GM23338 (cell line): Measurements from ENCODE around the gene DDX24. TPM values are rescaled to one million over a fixed set of nuclear protein-coding genes. Genes with fewer than 3 reads are reported as not detected.

Experiments
- ATAC-seq: fragments of 200-7000 bp; cut with Tn5 transposase; 3 replicates; pipeline ENCODE4 v1.9.1; 2020
- DNase-seq: peaks from one replicate; pipeline ENCODE4 v3.0.0-alpha.2; 2015; ENCODE audit warnings: low spot score
- H2AFZ ChIP-seq: fragments of 200-600 bp; sonication (generic); 2 replicates; pipeline ENCODE4 v1.8.0; 2016; ENCODE audit warnings: antibody characterized with exemption, mild to moderate bottlenecking, moderate library complexity
- H3F3A ChIP-seq: fragments of 200-600 bp; sonication (generic); replicated peaks from 2 replicates; pipeline ENCODE4 v1.8.0; 2017; ENCODE audit warnings: antibody characterized with exemption, mixed run types, low read depth
- H3K27ac ChIP-seq: fragments of 200-600 bp; sonication (generic); 2 replicates; pipeline ENCODE4 v1.6.1; 2016; ENCODE audit warnings: low read depth
- H3K27me3 ChIP-seq: fragments of 200-600 bp; sonication (generic); 2 replicates; pipeline ENCODE4 v1.8.0; 2016; ENCODE audit warnings: mild to moderate bottlenecking, mixed run types, moderate library complexity; ENCODE audit not compliant: insufficient read depth
- H3K36me3 ChIP-seq: fragments of 200-600 bp; sonication (generic); 2 replicates; pipeline ENCODE4 v1.8.0; 2016; ENCODE audit warnings: mild to moderate bottlenecking; ENCODE audit not compliant: insufficient read depth
- H3K4me1 ChIP-seq: fragments of 200-600 bp; sonication (generic); 2 replicates; pipeline ENCODE4 v1.8.0; 2016; ENCODE audit warnings: mild to moderate bottlenecking, moderate library complexity; ENCODE audit not compliant: insufficient read depth
- H3K4me2 ChIP-seq: fragments of 200-600 bp; sonication (generic); 2 replicates; pipeline ENCODE4 v1.7.1; 2017; ENCODE audit warnings: mixed run types
- H3K4me3 ChIP-seq: fragments of 200-600 bp; sonication (generic); 2 replicates; pipeline ENCODE4 v1.6.1; 2016; ENCODE audit warnings: mixed run types
- H3K79me2 ChIP-seq: fragments of 200-600 bp; sonication (generic); replicated peaks from 2 replicates; pipeline ENCODE4 v1.8.0; 2017; ENCODE audit warnings: mild to moderate bottlenecking; ENCODE audit not compliant: insufficient read depth
- H3K9me2 ChIP-seq: fragments of 200-600 bp; sonication (generic); 2 replicates; pipeline ENCODE4 v1.8.0; 2017; ENCODE audit not compliant: insufficient read depth
- H4K20me1 ChIP-seq: fragments of 200-600 bp; sonication (generic); replicated peaks from 2 replicates; pipeline ENCODE4 v1.8.0; 2017; ENCODE audit warnings: mild to moderate bottlenecking; ENCODE audit not compliant: insufficient read depth
- H3K27ac Mint-ChIP-seq: 2 replicates; pipeline ENCODE4 v1.8.0; 2020; ENCODE audit warnings: inconsistent platforms, mild to moderate bottlenecking, moderate library complexity, mixed read lengths
- H3K27me3 Mint-ChIP-seq: 3 replicates; pipeline ENCODE4 v1.8.0; 2022; ENCODE audit warnings: low read depth, mild to moderate bottlenecking, moderate library complexity, mixed read lengths, inconsistent platforms; ENCODE audit not compliant: insufficient read depth, poor library complexity
- H3K36me3 Mint-ChIP-seq: 3 replicates; pipeline ENCODE4 v1.8.0; 2021; ENCODE audit warnings: low read depth, mild to moderate bottlenecking, inconsistent platforms, moderate library complexity, mixed read lengths
- H3K4me1 Mint-ChIP-seq: 3 replicates; pipeline ENCODE4 v1.8.0; 2020; ENCODE audit warnings: mild to moderate bottlenecking, inconsistent platforms, mixed read lengths
- H3K4me3 Mint-ChIP-seq: 3 replicates; pipeline ENCODE4 v1.8.0; 2021; ENCODE audit warnings: moderate library complexity, mild to moderate bottlenecking, inconsistent platforms, mixed read lengths
- H3K9me3 Mint-ChIP-seq: 3 replicates; pipeline ENCODE4 v1.8.0; 2020; ENCODE audit warnings: moderate library complexity, mild to moderate bottlenecking, inconsistent platforms, mixed read lengths
- CREB1 ChIP-seq: fragments of 250-450 bp; sonication (Bioruptor Pico); IDR thresholded peaks from 2 replicates; pipeline ENCODE4 v1.5.0; 2020; ENCODE audit warnings: low read depth, mild to moderate bottlenecking, moderate library complexity
- ETS1 ChIP-seq: IDR thresholded peaks from 2 replicates; pipeline ENCODE4 v1.6.1; 2016; ENCODE audit warnings: antibody characterized with exemption
- EZH2 ChIP-seq: fragments of 200-600 bp; sonication (generic); IDR thresholded peaks from one replicate; pipeline ENCODE4 v1.8.0; 2017; ENCODE audit warnings: antibody characterized with exemption, mild to moderate bottlenecking, low read depth; ENCODE audit not compliant: unreplicated experiment
- EZH2phosphoT487 ChIP-seq: fragments of 200-600 bp; sonication (generic); IDR thresholded peaks from one replicate; pipeline ENCODE4 v1.8.1; 2018; ENCODE audit warnings: antibody characterized with exemption; ENCODE audit not compliant: unreplicated experiment
- NANOG ChIP-seq: IDR thresholded peaks from 2 replicates; pipeline ENCODE4 v1.6.1; 2016; ENCODE audit warnings: antibody characterized with exemption, borderline replicate concordance
- POLR2AphosphoS5 ChIP-seq: IDR thresholded peaks from 2 replicates; pipeline ENCODE4 v1.6.1; 2016; ENCODE audit warnings: antibody characterized with exemption, low read depth
- REST ChIP-seq: IDR thresholded peaks from one replicate; pipeline ENCODE4 v1.6.1; 2018; ENCODE audit warnings: antibody characterized with exemption; ENCODE audit not compliant: unreplicated experiment
- STAT1 ChIP-seq: IDR thresholded peaks from one replicate; pipeline ENCODE4 v1.6.1; 2016; ENCODE audit warnings: antibody characterized with exemption; ENCODE audit not compliant: unreplicated experiment
- ZNF331 ChIP-seq: fragments of 250-450 bp; sonication (Bioruptor Pico); IDR thresholded peaks from 2 replicates; pipeline ENCODE4 v1.5.0; 2020; ENCODE audit warnings: low read depth, mild to moderate bottlenecking, moderate library complexity
- polyA plus RNA-seq: library from polyadenylated mRNA; unstranded; fragments of >200 nt; fragmentation: Nextera tagmentation; extraction: Ambion mirVana; gene quantifications from 2 replicates; pipeline ENCODE4 v1.2.1, GENCODE V29; 2016
- total RNA-seq: library from RNA; depleted of rRNA; stranded (reverse); fragments of >200 nt; shearing (Covaris generic); gene quantifications from 2 replicates; pipeline ENCODE4 v1.2.3, GENCODE V29; 2014
- TF ChIP-seq, protein P1 (sequence below): fragments of 250-450 bp; sonication (Bioruptor Pico); IDR thresholded peaks from 2 replicates; pipeline ENCODE4 v1.5.0; 2020; ENCODE audit warnings: mild to moderate bottlenecking, moderate library complexity

The DDX24 gene
- total and polyA plus RNA-seq, 2 experiments from 2014 or later: 150 to 265 TPM

DNA sequence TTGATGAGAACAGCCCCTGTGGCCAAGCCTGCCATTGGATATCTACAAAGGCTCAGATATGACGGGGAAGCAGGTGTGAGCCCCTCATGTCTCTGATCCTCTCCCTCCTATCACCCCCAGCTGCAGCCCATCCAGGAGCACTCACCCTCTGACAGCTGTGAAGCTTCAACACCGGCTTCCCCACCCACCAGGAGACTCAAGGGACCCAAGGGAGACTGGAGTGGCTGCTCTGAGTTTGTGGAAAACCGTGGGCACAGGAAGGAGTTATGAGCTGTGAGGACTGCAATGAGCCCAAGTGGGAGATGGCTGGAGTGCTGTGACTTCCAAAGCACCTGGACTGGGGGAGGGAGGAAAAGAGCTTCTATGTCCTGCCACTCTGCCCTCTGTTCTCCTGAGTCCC lies 40.5 kb upstream of the DDX24 start:
- Histone ChIP-seq H3K4me2 (no peak overlapping the region), H3K4me3 (no peak overlapping the region), H3K4me1 (no peaks in the 10 kb centered on the region), H3K9me2 (peaks cover 4% of the 10 kb centered on the region; the same call in 1 of the 2 replicates), H3K27me3 (no peaks in the 10 kb centered on the region), H3F3A (no peaks in the 10 kb centered on the region), H4K20me1 (no peaks in the 10 kb centered on the region), H3K27ac (no peak overlapping the region), H3K36me3 (no peaks in the 10 kb centered on the region), H3K79me2 (no peaks in the 10 kb centered on the region), H2AFZ (no peak overlapping the region)
- TF ChIP-seq EZH2: no peak
- no peak for TF ChIP-seq CREB1 (CRISPR knock-in tag)
- no peak for TF ChIP-seq POLR2AphosphoS5
- TF ChIP-seq ZNF331 (CRISPR knock-in tag): no peak
- TF ChIP-seq ETS1: no peak
- no peak for TF ChIP-seq STAT1
- TF ChIP-seq REST: no peak
- TF ChIP-seq, protein P1, sequence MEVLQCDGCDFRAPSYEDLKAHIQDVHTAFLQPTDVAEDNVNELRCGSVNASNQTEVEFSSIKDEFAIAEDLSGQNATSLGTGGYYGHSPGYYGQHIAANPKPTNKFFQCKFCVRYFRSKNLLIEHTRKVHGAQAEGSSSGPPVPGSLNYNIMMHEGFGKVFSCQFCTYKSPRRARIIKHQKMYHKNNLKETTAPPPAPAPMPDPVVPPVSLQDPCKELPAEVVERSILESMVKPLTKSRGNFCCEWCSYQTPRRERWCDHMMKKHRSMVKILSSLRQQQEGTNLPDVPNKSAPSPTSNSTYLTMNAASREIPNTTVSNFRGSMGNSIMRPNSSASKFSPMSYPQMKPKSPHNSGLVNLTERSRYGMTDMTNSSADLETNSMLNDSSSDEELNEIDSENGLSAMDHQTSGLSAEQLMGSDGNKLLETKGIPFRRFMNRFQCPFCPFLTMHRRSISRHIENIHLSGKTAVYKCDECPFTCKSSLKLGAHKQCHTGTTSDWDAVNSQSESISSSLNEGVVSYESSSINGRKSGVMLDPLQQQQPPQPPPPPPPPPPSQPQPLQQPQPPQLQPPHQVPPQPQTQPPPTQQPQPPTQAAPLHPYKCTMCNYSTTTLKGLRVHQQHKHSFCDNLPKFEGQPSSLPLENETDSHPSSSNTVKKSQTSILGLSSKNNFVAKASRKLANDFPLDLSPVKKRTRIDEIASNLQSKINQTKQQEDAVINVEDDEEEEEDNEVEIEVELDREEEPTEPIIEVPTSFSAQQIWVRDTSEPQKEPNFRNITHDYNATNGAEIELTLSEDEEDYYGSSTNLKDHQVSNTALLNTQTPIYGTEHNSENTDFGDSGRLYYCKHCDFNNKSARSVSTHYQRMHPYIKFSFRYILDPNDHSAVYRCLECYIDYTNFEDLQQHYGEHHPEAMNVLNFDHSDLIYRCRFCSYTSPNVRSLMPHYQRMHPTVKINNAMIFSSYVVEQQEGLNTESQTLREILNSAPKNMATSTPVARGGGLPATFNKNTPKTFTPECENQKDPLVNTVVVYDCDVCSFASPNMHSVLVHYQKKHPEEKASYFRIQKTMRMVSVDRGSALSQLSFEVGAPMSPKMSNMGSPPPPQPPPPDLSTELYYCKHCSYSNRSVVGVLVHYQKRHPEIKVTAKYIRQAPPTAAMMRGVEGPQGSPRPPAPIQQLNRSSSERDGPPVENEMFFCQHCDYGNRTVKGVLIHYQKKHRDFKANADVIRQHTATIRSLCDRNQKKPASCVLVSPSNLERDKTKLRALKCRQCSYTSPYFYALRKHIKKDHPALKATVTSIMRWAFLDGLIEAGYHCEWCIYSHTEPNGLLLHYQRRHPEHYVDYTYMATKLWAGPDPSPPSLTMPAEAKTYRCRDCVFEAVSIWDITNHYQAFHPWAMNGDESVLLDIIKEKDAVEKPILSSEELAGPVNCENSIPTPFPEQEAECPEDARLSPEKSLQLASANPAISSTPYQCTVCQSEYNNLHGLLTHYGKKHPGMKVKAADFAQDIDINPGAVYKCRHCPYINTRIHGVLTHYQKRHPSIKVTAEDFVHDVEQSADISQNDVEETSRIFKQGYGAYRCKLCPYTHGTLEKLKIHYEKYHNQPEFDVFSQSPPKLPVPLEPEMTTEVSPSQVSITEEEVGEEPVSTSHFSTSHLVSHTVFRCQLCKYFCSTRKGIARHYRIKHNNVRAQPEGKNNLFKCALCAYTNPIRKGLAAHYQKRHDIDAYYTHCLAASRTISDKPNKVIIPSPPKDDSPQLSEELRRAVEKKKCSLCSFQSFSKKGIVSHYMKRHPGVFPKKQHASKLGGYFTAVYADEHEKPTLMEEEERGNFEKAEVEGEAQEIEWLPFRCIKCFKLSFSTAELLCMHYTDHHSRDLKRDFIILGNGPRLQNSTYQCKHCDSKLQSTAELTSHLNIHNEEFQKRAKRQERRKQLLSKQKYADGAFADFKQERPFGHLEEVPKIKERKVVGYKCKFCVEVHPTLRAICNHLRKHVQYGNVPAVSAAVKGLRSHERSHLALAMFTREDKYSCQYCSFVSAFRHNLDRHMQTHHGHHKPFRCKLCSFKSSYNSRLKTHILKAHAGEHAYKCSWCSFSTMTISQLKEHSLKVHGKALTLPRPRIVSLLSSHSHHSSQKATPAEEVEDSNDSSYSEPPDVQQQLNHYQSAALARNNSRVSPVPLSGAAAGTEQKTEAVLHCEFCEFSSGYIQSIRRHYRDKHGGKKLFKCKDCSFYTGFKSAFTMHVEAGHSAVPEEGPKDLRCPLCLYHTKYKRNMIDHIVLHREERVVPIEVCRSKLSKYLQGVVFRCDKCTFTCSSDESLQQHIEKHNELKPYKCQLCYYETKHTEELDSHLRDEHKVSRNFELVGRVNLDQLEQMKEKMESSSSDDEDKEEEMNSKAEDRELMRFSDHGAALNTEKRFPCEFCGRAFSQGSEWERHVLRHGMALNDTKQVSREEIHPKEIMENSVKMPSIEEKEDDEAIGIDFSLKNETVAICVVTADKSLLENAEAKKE: no peak
- no peak for TF ChIP-seq NANOG
- no peak for TF ChIP-seq EZH2phosphoT487
- DNase-seq: no peak
- H3K9me3 Mint-ChIP-seq: peaks cover 17% of the 10 kb centered on the region; the same call in 2 of the 3 replicates
- no peaks in the 10 kb centered on the region for H3K4me1 Mint-ChIP-seq
- no peaks in the 10 kb centered on the region; the same call in 2 of the 3 replicates for H3K36me3 Mint-ChIP-seq
- no peak overlapping the region for H3K27ac Mint-ChIP-seq
- peaks cover 3% of the 10 kb centered on the region for H3K27me3 Mint-ChIP-seq
- no peak overlapping the region for H3K4me3 Mint-ChIP-seq
- no peak for ATAC-seq
